CD14-positive monocyte (primary cell): ENCODE measurements around the gene CHCHD10. TPM values are rescaled to one million over a fixed set of nuclear protein-coding genes. Genes with fewer than 3 reads are reported as not detected.

ENCODE experiments used
- DNase-seq, 3 donors: peaks; one replicate each; pipeline ENCODE4 v3.0.0-alpha.2; 2011 to 2022
- H2AFZ ChIP-seq: 2 replicates; pipeline ENCODE4 v1.6.0; 2012; ENCODE audit warnings: mild to moderate bottlenecking, low read depth, low read length, inconsistent platforms; ENCODE audit not compliant: insufficient read depth, poor library complexity, severe bottlenecking
- H3K27ac ChIP-seq, 2 donors: 1 replicate in 1 of 2; 2 replicates in 1 of 2; pipeline ENCODE4 v1.5.1; 2012 to 2013; ENCODE audit warnings: low read length in 2 of 2, control low read depth in 1 of 2, inconsistent platforms in 1 of 2, low read depth in 1 of 2, mild to moderate bottlenecking in 1 of 2
- H3K27me3 ChIP-seq, 2 donors: one replicate each; pipeline versions ENCODE4 v1.6.0 to v1.6.1; 2011 to 2013; ENCODE audit warnings: low read length in 2 of 2; ENCODE audit not compliant: control insufficient read depth in 2 of 2, insufficient read depth in 2 of 2
- H3K36me3 ChIP-seq, 2 donors: replicated peaks in 1 of 2; 1 replicate in 1 of 2; 2 replicates in 1 of 2; pipeline versions ENCODE4 v1.5.1 to v1.6.1; 2012 to 2013; ENCODE audit warnings: low read length in 2 of 2, control low read depth in 1 of 2, inconsistent platforms in 1 of 2, mild to moderate bottlenecking in 1 of 2; ENCODE audit not compliant: insufficient read depth in 2 of 2, control insufficient read depth in 1 of 2
- H3K4me1 ChIP-seq, 2 donors: 1 replicate in 1 of 2; 2 replicates in 1 of 2; pipeline versions ENCODE4 v1.5.1 to v1.6.1; 2012 to 2013; ENCODE audit warnings: low read length in 2 of 2, control low read depth in 1 of 2, inconsistent platforms in 1 of 2, mild to moderate bottlenecking in 1 of 2, moderate library complexity in 1 of 2; ENCODE audit not compliant: insufficient read depth in 2 of 2, control insufficient read depth in 1 of 2
- H3K4me2 ChIP-seq: replicated peaks from 2 replicates; pipeline ENCODE3; 2012; ENCODE audit warnings: low read length, moderate library complexity, mild to moderate bottlenecking; ENCODE audit not compliant: poor library complexity, severe bottlenecking; ENCODE audit errors: extremely low read depth
- H3K4me3 ChIP-seq, 3 experiments: fragments of 200-600 bp in 1 of 3; sonication (generic) in 1 of 3; replicated peaks in 1 of 3; 1 replicate in 2 of 3; 2 replicates in 1 of 3; pipeline ENCODE4 v1.5.1; 2011 to 2013; ENCODE audit warnings: low read length in 3 of 3, mild to moderate bottlenecking in 3 of 3, control low read depth in 2 of 3, low read depth in 2 of 3, inconsistent platforms in 1 of 3, moderate library complexity in 1 of 3
- H3K79me2 ChIP-seq: 2 replicates; pipeline ENCODE4 v1.6.0; 2012; ENCODE audit warnings: mild to moderate bottlenecking, control low read depth, inconsistent platforms, low read length, moderate library complexity; ENCODE audit not compliant: insufficient read depth
- H3K9ac ChIP-seq: 2 replicates; pipeline ENCODE4 v1.6.0; 2017; ENCODE audit warnings: low read length, mild to moderate bottlenecking; ENCODE audit not compliant: insufficient read depth, poor library complexity, severe bottlenecking
- H3K9me3 ChIP-seq, 2 donors: replicated peaks in 1 of 2; 1 replicate in 1 of 2; 2 replicates in 1 of 2; pipeline versions ENCODE4 v1.5.1 to v1.6.1; 2012 to 2013; ENCODE audit warnings: low read length in 2 of 2, control low read depth in 1 of 2; ENCODE audit not compliant: control insufficient read depth in 1 of 2, insufficient read depth in 1 of 2
- H4K20me1 ChIP-seq: 2 replicates; pipeline ENCODE4 v1.6.0; 2012; ENCODE audit warnings: mild to moderate bottlenecking, low read length, control low read depth, moderate library complexity; ENCODE audit not compliant: insufficient read depth
- H3K27ac Mint-ChIP-seq, 7 donors: one replicate each; pipeline ENCODE4 v1.8.0; 2020; ENCODE audit warnings: mild to moderate bottlenecking in 7 of 7, mixed read lengths in 7 of 7, moderate library complexity in 6 of 7, inconsistent platforms in 2 of 7
- H3K27me3 Mint-ChIP-seq, 3 donors: one replicate each; pipeline ENCODE4 v1.8.0; 2021 to 2022; ENCODE audit warnings: low read depth in 3 of 3, mild to moderate bottlenecking in 3 of 3, mixed read lengths in 3 of 3, moderate library complexity in 3 of 3, inconsistent platforms in 1 of 3
- H3K36me3 Mint-ChIP-seq, 2 donors: one replicate each; pipeline ENCODE4 v1.8.0; 2020; ENCODE audit warnings: mixed read lengths in 2 of 2, inconsistent platforms in 1 of 2, mild to moderate bottlenecking in 1 of 2
- H3K4me1 Mint-ChIP-seq: one replicate; pipeline ENCODE4 v1.8.0; 2020; ENCODE audit warnings: mild to moderate bottlenecking, mixed read lengths
- H3K4me3 Mint-ChIP-seq, 2 donors: one replicate each; pipeline ENCODE4 v1.8.0; 2020; ENCODE audit warnings: mild to moderate bottlenecking in 2 of 2, mixed read lengths in 2 of 2, moderate library complexity in 1 of 2
- H3K9me3 Mint-ChIP-seq, 7 donors: one replicate each; pipeline ENCODE4 v1.8.0; 2020 to 2022; ENCODE audit warnings: mixed read lengths in 7 of 7, mild to moderate bottlenecking in 6 of 7, moderate library complexity in 6 of 7, inconsistent platforms in 2 of 7
- WGBS: methylation state at CpG from one replicate; pipeline ENCODE4 v1.1.5; 2013; ENCODE audit warnings: missing lambda C conversion rate; ENCODE audit not compliant: insufficient coverage; 5-methylcytosine and 5-hydroxymethylcytosine counted together
- intact Hi-C, 2 donors: fragments of 100-400 bp; cut with micrococcal nuclease; formaldehyde crosslinking; loops; one replicate each; pipeline versions ENCODE4 v1.15.0 to v1.15.1; 2023
- polyA plus RNA-seq, 3 donors: library from polyadenylated mRNA; depleted of rRNA in 1 of 3; unstranded in 2 of 3; stranded (reverse) in 1 of 3; fragments of 300-500 nt in 2 of 3; fragments of >200 nt in 1 of 3; fragmentation: Illumina TruSeq in 2 of 3; gene quantifications; 1 replicate in 2 of 3; 2 replicates in 1 of 3; pipeline ENCODE4 v1.2.3, GENCODE V29; 2012 to 2021
- TF ChIP-seq, protein P1 (sequence below): fragments of 200-600 bp; IDR thresholded peaks from one replicate; pipeline ENCODE4 v1.8.0; 2022; ENCODE audit warnings: antibody characterized with exemption, mild to moderate bottlenecking

Gene CHCHD10
- polyA plus RNA-seq, 3 donors, result 15.3 to 46.7 (median 26.8) TPM

DNA sequence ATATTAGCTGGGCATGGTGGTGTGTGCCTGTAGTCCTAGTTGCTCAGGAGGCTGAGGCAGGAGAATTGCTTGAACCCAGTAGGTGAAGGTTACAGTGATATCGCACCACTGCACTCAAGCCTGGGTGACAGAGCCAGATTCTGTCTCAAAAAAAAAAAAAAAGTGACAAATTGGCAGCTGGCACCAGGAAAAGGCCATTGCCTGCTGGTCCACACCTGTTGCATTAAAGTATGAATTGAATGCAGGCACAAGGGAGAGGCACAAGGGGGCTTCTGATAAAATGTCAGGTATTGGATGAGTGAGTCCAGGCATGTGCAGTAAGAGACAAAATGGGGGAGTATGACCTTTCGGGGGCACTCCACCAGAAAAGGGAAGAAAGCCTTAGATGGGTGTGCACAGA lies 45.0 kb downstream of the CHCHD10 start:
- Histone ChIP-seq H3K4me3 (no peak overlapping the region), H3K4me2 (no peak overlapping the region), H3K9ac (no peak overlapping the region), H3K27me3 (no peaks in the 10 kb centered on the region), H3K79me2 (no peaks in the 10 kb centered on the region), H3K36me3 (no peaks in the 10 kb centered on the region), H3K27ac (no peak overlapping the region), H4K20me1 (no peaks in the 10 kb centered on the region), H3K4me1 (peaks cover 0 to 3% of the 10 kb centered on the region in 2 donors), H3K9me3 (no peaks in the 10 kb centered on the region), H2AFZ (no peak overlapping the region)
- no peaks in the 10 kb centered on the region for H3K9me3 Mint-ChIP-seq
- 92% methylated on average over 1 of the region's 2 CpGs for WGBS
- peaks cover 6% of the 10 kb centered on the region for H3K4me1 Mint-ChIP-seq
- peaks cover 0 to 1% (median 1%) of the 10 kb centered on the region in 3 donors for H3K27me3 Mint-ChIP-seq
- H3K36me3 Mint-ChIP-seq, result no peaks in the 10 kb centered on the region
- intact Hi-C loops, result no loop called here
- no peak for DNase-seq
- H3K4me3 Mint-ChIP-seq, result no peak overlapping the region
- TF ChIP-seq, protein P1, sequence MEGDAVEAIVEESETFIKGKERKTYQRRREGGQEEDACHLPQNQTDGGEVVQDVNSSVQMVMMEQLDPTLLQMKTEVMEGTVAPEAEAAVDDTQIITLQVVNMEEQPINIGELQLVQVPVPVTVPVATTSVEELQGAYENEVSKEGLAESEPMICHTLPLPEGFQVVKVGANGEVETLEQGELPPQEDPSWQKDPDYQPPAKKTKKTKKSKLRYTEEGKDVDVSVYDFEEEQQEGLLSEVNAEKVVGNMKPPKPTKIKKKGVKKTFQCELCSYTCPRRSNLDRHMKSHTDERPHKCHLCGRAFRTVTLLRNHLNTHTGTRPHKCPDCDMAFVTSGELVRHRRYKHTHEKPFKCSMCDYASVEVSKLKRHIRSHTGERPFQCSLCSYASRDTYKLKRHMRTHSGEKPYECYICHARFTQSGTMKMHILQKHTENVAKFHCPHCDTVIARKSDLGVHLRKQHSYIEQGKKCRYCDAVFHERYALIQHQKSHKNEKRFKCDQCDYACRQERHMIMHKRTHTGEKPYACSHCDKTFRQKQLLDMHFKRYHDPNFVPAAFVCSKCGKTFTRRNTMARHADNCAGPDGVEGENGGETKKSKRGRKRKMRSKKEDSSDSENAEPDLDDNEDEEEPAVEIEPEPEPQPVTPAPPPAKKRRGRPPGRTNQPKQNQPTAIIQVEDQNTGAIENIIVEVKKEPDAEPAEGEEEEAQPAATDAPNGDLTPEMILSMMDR, result no peak
- no peak overlapping the region for H3K27ac Mint-ChIP-seq

DNA sequence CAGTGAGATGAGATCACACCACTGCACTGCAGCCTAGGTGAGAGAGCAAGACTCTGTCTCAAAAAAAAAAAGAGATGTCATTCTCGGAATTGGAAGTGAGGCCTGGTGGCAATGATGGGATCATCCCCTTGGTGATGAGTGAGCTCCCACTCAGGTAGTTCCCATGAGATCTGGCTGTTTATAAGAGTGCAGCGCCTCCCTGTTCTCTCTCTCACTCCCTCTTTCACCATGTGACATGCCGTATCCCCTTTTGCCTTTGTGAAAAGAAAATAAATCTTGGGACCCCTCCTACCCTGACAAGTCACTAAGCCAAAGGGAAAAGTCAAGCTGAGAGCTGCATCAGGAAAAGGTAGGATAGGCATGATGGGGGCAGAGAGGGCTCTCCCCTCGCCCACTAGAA lies 45.6 kb downstream of the CHCHD10 start:
- Histone ChIP-seq H3K4me1 (peaks cover 5 to 6% of the 10 kb centered on the region in 2 donors), H3K4me3 (no peak overlapping the region), H3K79me2 (peaks cover under 1% of the 10 kb centered on the region), H2AFZ (no peak overlapping the region), H3K4me2 (no peak overlapping the region), H4K20me1 (no peaks in the 10 kb centered on the region), H3K27me3 (no peaks in the 10 kb centered on the region), H3K9me3 (no peaks in the 10 kb centered on the region), H3K36me3 (no peaks in the 10 kb centered on the region), H3K27ac (no peak overlapping the region), H3K9ac (no peak overlapping the region)
- no peaks in the 10 kb centered on the region for H3K36me3 Mint-ChIP-seq
- H3K27me3 Mint-ChIP-seq, result peaks cover 0 to 1% (median 1%) of the 10 kb centered on the region in 3 donors
- no peak for DNase-seq
- intact Hi-C loops, result no loop called here
- H3K4me1 Mint-ChIP-seq, result peaks cover 10% of the 10 kb centered on the region
- no peak overlapping the region for H3K4me3 Mint-ChIP-seq
- H3K9me3 Mint-ChIP-seq, result no peaks in the 10 kb centered on the region
- TF ChIP-seq, protein P1, result no peak
- no peak overlapping the region for H3K27ac Mint-ChIP-seq
- 100% methylated on average over 2 of the region's 4 CpGs for WGBS
